ENCODE data around the gene TAF6.

- TF ChIP-seq CTCF (IDR thresholded peaks at IDR 0.05) (no peak), POLR2A (IDR thresholded peaks at IDR 0.05) (no peak)
These were observed 44.3 kb downstream of the TAF6 start for GRCh38 chr7:100074841-100075240.
